H9 (cell line): ENCODE data around the gene ZBTB43. TPM values are rescaled to one million over a fixed set of nuclear protein-coding genes. Genes with fewer than 3 reads are reported as not detected.

Source experiments
- DNase-seq: peaks from one replicate; pipeline ENCODE4 v3.0.0-alpha.2; 2017
- H2AFZ ChIP-seq: one replicate; pipeline ENCODE4 v1.6.1; 2013; ENCODE audit warnings: mild to moderate bottlenecking, low read length, control low read depth, moderate library complexity
- H2AK5ac ChIP-seq: 2 replicates; pipeline ENCODE4 v1.6.1; 2013; ENCODE audit warnings: low read length, control low read depth, mixed read lengths; ENCODE audit not compliant: insufficient read length
- H2BK120ac ChIP-seq: one replicate; pipeline ENCODE4 v1.6.1; 2013; ENCODE audit warnings: low read depth, mild to moderate bottlenecking, low read length, control low read depth, inconsistent platforms; ENCODE audit not compliant: poor library complexity, severe bottlenecking
- H2BK12ac ChIP-seq: 2 replicates; pipeline ENCODE4 v1.6.1; 2013; ENCODE audit warnings: low read length, control low read depth, mixed read lengths, low read depth; ENCODE audit not compliant: insufficient read length
- H2BK15ac ChIP-seq: 2 replicates; pipeline ENCODE4 v1.6.1; 2013; ENCODE audit warnings: low read depth, low read length, control low read depth
- H2BK20ac ChIP-seq: one replicate; pipeline ENCODE4 v1.6.1; 2013; ENCODE audit warnings: low read depth, mild to moderate bottlenecking, low read length, control low read depth, inconsistent platforms; ENCODE audit not compliant: poor library complexity, severe bottlenecking
- H2BK5ac ChIP-seq: 2 replicates; pipeline ENCODE4 v1.6.1; 2013; ENCODE audit warnings: low read length, control low read depth, mixed read lengths; ENCODE audit not compliant: insufficient read length
- H3K14ac ChIP-seq: 2 replicates; pipeline ENCODE4 v1.6.1; 2013; ENCODE audit warnings: low read length, control low read depth; ENCODE audit not compliant: insufficient read depth
- H3K18ac ChIP-seq: 2 replicates; pipeline ENCODE4 v1.6.1; 2013; ENCODE audit warnings: low read depth, mild to moderate bottlenecking, mixed read lengths, low read length, control low read depth; ENCODE audit not compliant: insufficient read length
- H3K23ac ChIP-seq: 2 replicates; pipeline ENCODE4 v1.6.1; 2013; ENCODE audit warnings: low read length, control low read depth, mixed read lengths, low read depth; ENCODE audit not compliant: insufficient read length
- H3K23me2 ChIP-seq: 2 replicates; pipeline ENCODE4 v1.6.1; 2013; ENCODE audit warnings: low read depth, mild to moderate bottlenecking, mixed read lengths, low read length, control low read depth; ENCODE audit not compliant: insufficient read length, poor library complexity, severe bottlenecking
- H3K27ac ChIP-seq: 2 replicates; pipeline ENCODE4 v1.5.1; 2013; ENCODE audit warnings: low read length, control low read depth, mixed read lengths, low read depth; ENCODE audit not compliant: insufficient read length
- H3K27me3 ChIP-seq: 2 replicates; pipeline ENCODE4 v1.6.1; 2013; ENCODE audit warnings: low read length, control low read depth, inconsistent platforms; ENCODE audit not compliant: insufficient read depth
- H3K4ac ChIP-seq: 2 replicates; pipeline ENCODE4 v1.6.1; 2013; ENCODE audit warnings: low read depth, mild to moderate bottlenecking, control low read depth, inconsistent platforms, low read length, moderate library complexity
- H3K4me1 ChIP-seq: 2 replicates; pipeline ENCODE4 v1.6.1; 2013; ENCODE audit warnings: low read length, control low read depth, inconsistent platforms; ENCODE audit not compliant: insufficient read depth
- H3K4me2 ChIP-seq: 2 replicates; pipeline ENCODE4 v1.6.1; 2013; ENCODE audit warnings: low read length, control low read depth, mixed read lengths; ENCODE audit not compliant: insufficient read length, insufficient read depth
- H3K56ac ChIP-seq: 2 replicates; pipeline ENCODE4 v1.6.1; 2013; ENCODE audit warnings: low read depth, mild to moderate bottlenecking, mixed read lengths, low read length, control low read depth; ENCODE audit not compliant: insufficient read length
- H3K79me1 ChIP-seq: 2 replicates; pipeline ENCODE4 v1.6.1; 2013; ENCODE audit warnings: low read depth, mild to moderate bottlenecking, moderate library complexity, low read length, control low read depth, inconsistent platforms; ENCODE audit not compliant: insufficient read depth, poor library complexity, severe bottlenecking
- H3K79me2 ChIP-seq: 2 replicates; pipeline ENCODE4 v1.6.1; 2013; ENCODE audit warnings: low read length, control low read depth, inconsistent platforms; ENCODE audit not compliant: insufficient read depth
- H3K9ac ChIP-seq: 2 replicates; pipeline ENCODE4 v1.6.1; 2013; ENCODE audit warnings: low read length, control low read depth, mixed read lengths; ENCODE audit not compliant: insufficient read length; ENCODE audit errors: extremely low read depth
- H3K9me3 ChIP-seq: one replicate; pipeline ENCODE4 v1.6.1; 2013; ENCODE audit warnings: low read depth, low read length, inconsistent platforms; ENCODE audit not compliant: control insufficient read depth
- H3T11ph ChIP-seq: one replicate; pipeline ENCODE4 v1.6.1; 2013; ENCODE audit warnings: mild to moderate bottlenecking, low read length, control low read depth, inconsistent platforms
- H4K20me1 ChIP-seq: one replicate; pipeline ENCODE4 v1.6.1; 2013; ENCODE audit not compliant: control insufficient read depth, insufficient read length, insufficient read depth
- H4K5ac ChIP-seq: 2 replicates; pipeline ENCODE4 v1.6.1; 2013; ENCODE audit warnings: low read depth, mild to moderate bottlenecking, mixed read lengths, low read length, control low read depth; ENCODE audit not compliant: insufficient read length
- H4K8ac ChIP-seq: replicated peaks from 2 replicates; pipeline ENCODE4 v1.6.1; 2013; ENCODE audit warnings: low read length, control low read depth, mixed read lengths, low read depth; ENCODE audit not compliant: insufficient read length
- H4K91ac ChIP-seq: 2 replicates; pipeline ENCODE4 v1.6.1; 2013; ENCODE audit warnings: low read depth, mild to moderate bottlenecking, moderate library complexity, mixed read lengths, low read length, control low read depth; ENCODE audit not compliant: insufficient read length
- H3K27ac Mint-ChIP-seq, 3 experiments: 2 replicates in 2 of 3; 3 replicates in 1 of 3; pipeline ENCODE4 v1.8.0; 2020 to 2021; ENCODE audit warnings: mixed read lengths in 3 of 3, mild to moderate bottlenecking in 1 of 3, moderate library complexity in 1 of 3
- H3K27me3 Mint-ChIP-seq: 2 replicates; pipeline ENCODE4 v1.8.0; 2021; ENCODE audit warnings: low read depth, mild to moderate bottlenecking, moderate library complexity, mixed read lengths
- H3K36me3 Mint-ChIP-seq, 3 experiments: 2 replicates in 2 of 3; 3 replicates in 1 of 3; pipeline ENCODE4 v1.8.0; 2020 to 2021; ENCODE audit warnings: low read depth in 3 of 3, mixed read lengths in 3 of 3; ENCODE audit not compliant: insufficient read depth in 1 of 3
- H3K4me1 Mint-ChIP-seq, 2 experiments: 2 replicates each; pipeline ENCODE4 v1.8.0; 2020; ENCODE audit warnings: mixed read lengths in 2 of 2
- H3K4me3 Mint-ChIP-seq, 2 experiments: 2 replicates in 1 of 2; 3 replicates in 1 of 2; pipeline ENCODE4 v1.8.0; 2020 to 2021; ENCODE audit warnings: mild to moderate bottlenecking in 2 of 2, mixed read lengths in 2 of 2, moderate library complexity in 1 of 2
- H3K9me3 Mint-ChIP-seq, 2 experiments: 2 replicates in 1 of 2; 3 replicates in 1 of 2; pipeline ENCODE4 v1.8.0; 2020; ENCODE audit warnings: mild to moderate bottlenecking in 2 of 2, mixed read lengths in 2 of 2, moderate library complexity in 1 of 2
- CTCF ChIP-seq: fragments of 200-600 bp; sonication (generic); conservative IDR thresholded peaks from 3 replicates; pipeline ENCODE4 v1.8.0; 2021; ENCODE audit warnings: antibody characterized with exemption, mild to moderate bottlenecking
- WGBS: extraction: QIAGEN DNeasy Blood & Tissue Kit; methylation state at CpG from one replicate; pipeline ENCODE4 v1.1.7; 2013; ENCODE audit warnings: missing lambda C conversion rate, low lambda C conversion rate, mixed read lengths; ENCODE audit not compliant: insufficient read length; ENCODE audit errors: extremely low coverage; 5-methylcytosine and 5-hydroxymethylcytosine counted together
- total RNA-seq: library from RNA; stranded (reverse); gene quantifications from 2 replicates; pipeline ENCODE4 v1.2.1, GENCODE V29; 2021

ZBTB43 gene
- total RNA-seq, 1 experiment from 2014 or later = 15.7 TPM

GRCh38 chr9:126838895-126839294, 34.1 kb downstream of the ZBTB43 start:
- no peak overlapping the region for H3K18ac ChIP-seq
- H4K5ac ChIP-seq = no peak overlapping the region
- H3K27ac Mint-ChIP-seq = peak overlapping the region in 1 of 3 experiments; percentile 55; a peak in 1 of 7 replicates
- H3K9me3 Mint-ChIP-seq = no peaks in the 10 kb centered on the region
- H3K27ac ChIP-seq = no peak overlapping the region
- no peaks in the 10 kb centered on the region for H4K20me1 ChIP-seq
- H3K23me2 ChIP-seq = no peaks in the 10 kb centered on the region
- H3K4me1 Mint-ChIP-seq = no peaks in the 10 kb centered on the region; a peak in 1 of 4 replicates
- H3K4me2 ChIP-seq = no peak overlapping the region
- H3K23ac ChIP-seq = no peak overlapping the region
- H4K91ac ChIP-seq = no peak overlapping the region
- no peak overlapping the region for H4K8ac ChIP-seq
- H3K27me3 Mint-ChIP-seq = no peaks in the 10 kb centered on the region
- H3K79me2 ChIP-seq = no peaks in the 10 kb centered on the region
- no peak overlapping the region for H2AFZ ChIP-seq
- H2BK12ac ChIP-seq = no peak overlapping the region
- H2BK5ac ChIP-seq = no peak overlapping the region
- no peaks in the 10 kb centered on the region for H3K27me3 ChIP-seq
- H2AK5ac ChIP-seq = no peak overlapping the region
- no peak overlapping the region for H2BK15ac ChIP-seq
- no peak for DNase-seq
- no peak overlapping the region for H3K4ac ChIP-seq
- no peak overlapping the region for H3K9ac ChIP-seq
- H3K4me3 Mint-ChIP-seq = no peak overlapping the region
- H2BK20ac ChIP-seq = no peak overlapping the region
- no peak overlapping the region for H3K56ac ChIP-seq
- peaks cover under 1 to 19% (median 18%) of the 10 kb centered on the region in 3 experiments; a peak in 6 of 7 replicates for H3K36me3 Mint-ChIP-seq
- H3K14ac ChIP-seq = no peak overlapping the region
- TF ChIP-seq CTCF = no peak
- H2BK120ac ChIP-seq = no peak overlapping the region
- no peaks in the 10 kb centered on the region for H3K4me1 ChIP-seq
- H3T11ph ChIP-seq = no peak overlapping the region
- no peaks in the 10 kb centered on the region for H3K79me1 ChIP-seq
- H3K9me3 ChIP-seq = no peaks in the 10 kb centered on the region
- no CpG with 5 or more reads among the region's 12 CpGs for WGBS
